GM23338 (cell line): Measurements from ENCODE around the gene ZBTB46. TPM values are rescaled to one million over a fixed set of nuclear protein-coding genes. Genes with fewer than 3 reads are reported as not detected.

ENCODE experiments used
- ATAC-seq: fragments of 200-7000 bp; cut with Tn5 transposase; 3 replicates; pipeline ENCODE4 v1.9.1; 2020
- DNase-seq: peaks from one replicate; pipeline ENCODE4 v3.0.0-alpha.2; 2015; ENCODE audit warnings: low spot score
- H2AFZ ChIP-seq: fragments of 200-600 bp; sonication (generic); 2 replicates; pipeline ENCODE4 v1.8.0; 2016; ENCODE audit warnings: antibody characterized with exemption, mild to moderate bottlenecking, moderate library complexity
- H3F3A ChIP-seq: fragments of 200-600 bp; sonication (generic); replicated peaks from 2 replicates; pipeline ENCODE4 v1.8.0; 2017; ENCODE audit warnings: antibody characterized with exemption, mixed run types, low read depth
- H3K27ac ChIP-seq: fragments of 200-600 bp; sonication (generic); 2 replicates; pipeline ENCODE4 v1.6.1; 2016; ENCODE audit warnings: low read depth
- H3K27me3 ChIP-seq: fragments of 200-600 bp; sonication (generic); 2 replicates; pipeline ENCODE4 v1.8.0; 2016; ENCODE audit warnings: mild to moderate bottlenecking, mixed run types, moderate library complexity; ENCODE audit not compliant: insufficient read depth
- H3K36me3 ChIP-seq: fragments of 200-600 bp; sonication (generic); 2 replicates; pipeline ENCODE4 v1.8.0; 2016; ENCODE audit warnings: mild to moderate bottlenecking; ENCODE audit not compliant: insufficient read depth
- H3K4me1 ChIP-seq: fragments of 200-600 bp; sonication (generic); 2 replicates; pipeline ENCODE4 v1.8.0; 2016; ENCODE audit warnings: mild to moderate bottlenecking, moderate library complexity; ENCODE audit not compliant: insufficient read depth
- H3K4me2 ChIP-seq: fragments of 200-600 bp; sonication (generic); 2 replicates; pipeline ENCODE4 v1.7.1; 2017; ENCODE audit warnings: mixed run types
- H3K4me3 ChIP-seq: fragments of 200-600 bp; sonication (generic); 2 replicates; pipeline ENCODE4 v1.6.1; 2016; ENCODE audit warnings: mixed run types
- H3K79me2 ChIP-seq: fragments of 200-600 bp; sonication (generic); replicated peaks from 2 replicates; pipeline ENCODE4 v1.8.0; 2017; ENCODE audit warnings: mild to moderate bottlenecking; ENCODE audit not compliant: insufficient read depth
- H3K9me2 ChIP-seq: fragments of 200-600 bp; sonication (generic); 2 replicates; pipeline ENCODE4 v1.8.0; 2017; ENCODE audit not compliant: insufficient read depth
- H4K20me1 ChIP-seq: fragments of 200-600 bp; sonication (generic); replicated peaks from 2 replicates; pipeline ENCODE4 v1.8.0; 2017; ENCODE audit warnings: mild to moderate bottlenecking; ENCODE audit not compliant: insufficient read depth
- H3K27ac Mint-ChIP-seq: 2 replicates; pipeline ENCODE4 v1.8.0; 2020; ENCODE audit warnings: inconsistent platforms, mild to moderate bottlenecking, moderate library complexity, mixed read lengths
- H3K27me3 Mint-ChIP-seq: 3 replicates; pipeline ENCODE4 v1.8.0; 2022; ENCODE audit warnings: low read depth, mild to moderate bottlenecking, moderate library complexity, mixed read lengths, inconsistent platforms; ENCODE audit not compliant: insufficient read depth, poor library complexity
- H3K36me3 Mint-ChIP-seq: 3 replicates; pipeline ENCODE4 v1.8.0; 2021; ENCODE audit warnings: low read depth, mild to moderate bottlenecking, inconsistent platforms, moderate library complexity, mixed read lengths
- H3K4me1 Mint-ChIP-seq: 3 replicates; pipeline ENCODE4 v1.8.0; 2020; ENCODE audit warnings: mild to moderate bottlenecking, inconsistent platforms, mixed read lengths
- H3K4me3 Mint-ChIP-seq: 3 replicates; pipeline ENCODE4 v1.8.0; 2021; ENCODE audit warnings: moderate library complexity, mild to moderate bottlenecking, inconsistent platforms, mixed read lengths
- H3K9me3 Mint-ChIP-seq: 3 replicates; pipeline ENCODE4 v1.8.0; 2020; ENCODE audit warnings: moderate library complexity, mild to moderate bottlenecking, inconsistent platforms, mixed read lengths
- CREB1 ChIP-seq: fragments of 250-450 bp; sonication (Bioruptor Pico); IDR thresholded peaks from 2 replicates; pipeline ENCODE4 v1.5.0; 2020; ENCODE audit warnings: low read depth, mild to moderate bottlenecking, moderate library complexity
- EZH2 ChIP-seq: fragments of 200-600 bp; sonication (generic); IDR thresholded peaks from one replicate; pipeline ENCODE4 v1.8.0; 2017; ENCODE audit warnings: antibody characterized with exemption, mild to moderate bottlenecking, low read depth; ENCODE audit not compliant: unreplicated experiment
- EZH2phosphoT487 ChIP-seq: fragments of 200-600 bp; sonication (generic); IDR thresholded peaks from one replicate; pipeline ENCODE4 v1.8.1; 2018; ENCODE audit warnings: antibody characterized with exemption; ENCODE audit not compliant: unreplicated experiment
- JUNB ChIP-seq: IDR thresholded peaks from one replicate; pipeline ENCODE4 v1.6.1; 2016; ENCODE audit warnings: antibody characterized with exemption; ENCODE audit not compliant: unreplicated experiment
- NANOG ChIP-seq: IDR thresholded peaks from 2 replicates; pipeline ENCODE4 v1.6.1; 2016; ENCODE audit warnings: antibody characterized with exemption, borderline replicate concordance
- POLR2AphosphoS5 ChIP-seq: IDR thresholded peaks from 2 replicates; pipeline ENCODE4 v1.6.1; 2016; ENCODE audit warnings: antibody characterized with exemption, low read depth
- STAT1 ChIP-seq: IDR thresholded peaks from one replicate; pipeline ENCODE4 v1.6.1; 2016; ENCODE audit warnings: antibody characterized with exemption; ENCODE audit not compliant: unreplicated experiment
- ZNF114 ChIP-seq: fragments of 250-450 bp; sonication (Bioruptor Pico); IDR thresholded peaks from 2 replicates; pipeline ENCODE4 v1.5.0; 2020; ENCODE audit warnings: mild to moderate bottlenecking, moderate library complexity
- ZNF331 ChIP-seq: fragments of 250-450 bp; sonication (Bioruptor Pico); IDR thresholded peaks from 2 replicates; pipeline ENCODE4 v1.5.0; 2020; ENCODE audit warnings: low read depth, mild to moderate bottlenecking, moderate library complexity
- polyA plus RNA-seq: library from polyadenylated mRNA; unstranded; fragments of >200 nt; fragmentation: Nextera tagmentation; extraction: Ambion mirVana; gene quantifications from 2 replicates; pipeline ENCODE4 v1.2.1, GENCODE V29; 2016
- total RNA-seq: library from RNA; depleted of rRNA; stranded (reverse); fragments of >200 nt; shearing (Covaris generic); gene quantifications from 2 replicates; pipeline ENCODE4 v1.2.3, GENCODE V29; 2014
- TF ChIP-seq, protein P1 (sequence below): IDR thresholded peaks from one replicate; pipeline ENCODE4 v1.6.1; 2018; ENCODE audit warnings: antibody characterized with exemption; ENCODE audit not compliant: unreplicated experiment
- TF ChIP-seq, protein P2 (sequence below): IDR thresholded peaks from 2 replicates; pipeline ENCODE4 v1.6.1; 2016; ENCODE audit warnings: antibody characterized with exemption
- TF ChIP-seq, protein P3 (sequence below), 2 experiments: fragments of 200-600 bp in 1 of 2; sonication (generic) in 1 of 2; conservative IDR thresholded peaks; 2 replicates each; pipeline versions ENCODE4 v1.5.1 to v1.6.1; 2016 to 2017; ENCODE audit warnings: antibody characterized with exemption in 2 of 2, low read depth in 2 of 2, mild to moderate bottlenecking in 2 of 2, moderate library complexity in 1 of 2
- TF ChIP-seq, protein P4 (sequence below): fragments of 250-450 bp; sonication (Bioruptor Pico); IDR thresholded peaks from 2 replicates; pipeline ENCODE4 v1.5.0; 2020; ENCODE audit warnings: mild to moderate bottlenecking, moderate library complexity

Gene ZBTB46
- total and polyA plus RNA-seq, 2 experiments from 2014 or later = 3.2 to 26.9 TPM

DNA sequence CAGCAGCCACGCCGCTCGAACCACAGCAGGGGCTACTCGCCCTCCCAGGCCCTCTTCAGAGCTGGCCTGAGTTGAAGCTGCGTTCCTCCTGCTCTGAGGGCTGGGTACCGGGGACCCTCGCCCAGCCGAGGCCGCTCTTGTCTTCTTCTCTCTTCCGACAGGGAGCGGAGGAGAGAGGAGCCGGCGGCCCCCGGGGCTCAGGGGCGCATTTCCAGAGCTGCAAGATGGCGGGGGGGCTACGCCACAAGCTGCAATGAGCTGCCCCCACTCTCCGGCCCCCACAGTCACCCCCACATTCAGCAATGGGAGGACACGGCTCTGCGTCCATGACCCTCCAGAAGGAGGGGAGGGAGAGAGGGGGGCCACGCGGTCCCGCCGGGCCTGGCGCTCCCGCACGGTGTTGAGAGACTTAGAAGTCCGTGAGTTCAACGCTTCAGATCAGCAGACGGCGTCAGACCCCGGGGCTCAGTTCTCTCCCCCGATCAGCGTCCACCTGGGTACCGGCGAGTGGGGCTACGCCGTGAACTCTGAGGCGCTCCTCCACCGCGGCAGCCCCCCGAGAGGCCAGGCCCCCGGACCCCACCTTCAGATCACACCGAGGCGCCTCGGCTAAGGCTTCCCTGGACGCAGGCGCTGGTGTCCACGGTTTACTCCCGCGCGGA, 59.9 kb downstream of the ZBTB46 start:
- DNase-seq (no peak), ATAC-seq (no peak)
- H4K20me1 ChIP-seq = no peaks in the 10 kb centered on the region
- peaks cover 17% of the 10 kb centered on the region; the same call in 1 of the 2 replicates for H3F3A ChIP-seq
- H3K36me3 Mint-ChIP-seq = peaks cover 10% of the 10 kb centered on the region; the same call in 1 of the 3 replicates
- H2AFZ ChIP-seq = no peak overlapping the region
- no peak overlapping the region for H3K27ac Mint-ChIP-seq
- peaks cover 2% of the 10 kb centered on the region; the same call in 1 of the 2 replicates for H3K4me1 ChIP-seq
- H3K27me3 Mint-ChIP-seq = peaks cover 14% of the 10 kb centered on the region
- H3K9me3 Mint-ChIP-seq = no peaks in the 10 kb centered on the region; the same call in 2 of the 3 replicates
- H3K27ac ChIP-seq = no peak overlapping the region
- no peak for TF ChIP-seq JUNB
- TF ChIP-seq CREB1 = no peak
- TF ChIP-seq, protein P1, sequence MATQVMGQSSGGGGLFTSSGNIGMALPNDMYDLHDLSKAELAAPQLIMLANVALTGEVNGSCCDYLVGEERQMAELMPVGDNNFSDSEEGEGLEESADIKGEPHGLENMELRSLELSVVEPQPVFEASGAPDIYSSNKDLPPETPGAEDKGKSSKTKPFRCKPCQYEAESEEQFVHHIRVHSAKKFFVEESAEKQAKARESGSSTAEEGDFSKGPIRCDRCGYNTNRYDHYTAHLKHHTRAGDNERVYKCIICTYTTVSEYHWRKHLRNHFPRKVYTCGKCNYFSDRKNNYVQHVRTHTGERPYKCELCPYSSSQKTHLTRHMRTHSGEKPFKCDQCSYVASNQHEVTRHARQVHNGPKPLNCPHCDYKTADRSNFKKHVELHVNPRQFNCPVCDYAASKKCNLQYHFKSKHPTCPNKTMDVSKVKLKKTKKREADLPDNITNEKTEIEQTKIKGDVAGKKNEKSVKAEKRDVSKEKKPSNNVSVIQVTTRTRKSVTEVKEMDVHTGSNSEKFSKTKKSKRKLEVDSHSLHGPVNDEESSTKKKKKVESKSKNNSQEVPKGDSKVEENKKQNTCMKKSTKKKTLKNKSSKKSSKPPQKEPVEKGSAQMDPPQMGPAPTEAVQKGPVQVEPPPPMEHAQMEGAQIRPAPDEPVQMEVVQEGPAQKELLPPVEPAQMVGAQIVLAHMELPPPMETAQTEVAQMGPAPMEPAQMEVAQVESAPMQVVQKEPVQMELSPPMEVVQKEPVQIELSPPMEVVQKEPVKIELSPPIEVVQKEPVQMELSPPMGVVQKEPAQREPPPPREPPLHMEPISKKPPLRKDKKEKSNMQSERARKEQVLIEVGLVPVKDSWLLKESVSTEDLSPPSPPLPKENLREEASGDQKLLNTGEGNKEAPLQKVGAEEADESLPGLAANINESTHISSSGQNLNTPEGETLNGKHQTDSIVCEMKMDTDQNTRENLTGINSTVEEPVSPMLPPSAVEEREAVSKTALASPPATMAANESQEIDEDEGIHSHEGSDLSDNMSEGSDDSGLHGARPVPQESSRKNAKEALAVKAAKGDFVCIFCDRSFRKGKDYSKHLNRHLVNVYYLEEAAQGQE = no peak
- TF ChIP-seq STAT1 = no peak
- no peak for TF ChIP-seq EZH2phosphoT487
- TF ChIP-seq, protein P2, sequence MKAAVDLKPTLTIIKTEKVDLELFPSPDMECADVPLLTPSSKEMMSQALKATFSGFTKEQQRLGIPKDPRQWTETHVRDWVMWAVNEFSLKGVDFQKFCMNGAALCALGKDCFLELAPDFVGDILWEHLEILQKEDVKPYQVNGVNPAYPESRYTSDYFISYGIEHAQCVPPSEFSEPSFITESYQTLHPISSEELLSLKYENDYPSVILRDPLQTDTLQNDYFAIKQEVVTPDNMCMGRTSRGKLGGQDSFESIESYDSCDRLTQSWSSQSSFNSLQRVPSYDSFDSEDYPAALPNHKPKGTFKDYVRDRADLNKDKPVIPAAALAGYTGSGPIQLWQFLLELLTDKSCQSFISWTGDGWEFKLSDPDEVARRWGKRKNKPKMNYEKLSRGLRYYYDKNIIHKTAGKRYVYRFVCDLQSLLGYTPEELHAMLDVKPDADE = no peak
- TF ChIP-seq POLR2AphosphoS5 = no peak
- no peak for TF ChIP-seq ZNF114 (CRISPR knock-in tag)
- TF ChIP-seq EZH2 = no peak
- TF ChIP-seq, protein P3, sequence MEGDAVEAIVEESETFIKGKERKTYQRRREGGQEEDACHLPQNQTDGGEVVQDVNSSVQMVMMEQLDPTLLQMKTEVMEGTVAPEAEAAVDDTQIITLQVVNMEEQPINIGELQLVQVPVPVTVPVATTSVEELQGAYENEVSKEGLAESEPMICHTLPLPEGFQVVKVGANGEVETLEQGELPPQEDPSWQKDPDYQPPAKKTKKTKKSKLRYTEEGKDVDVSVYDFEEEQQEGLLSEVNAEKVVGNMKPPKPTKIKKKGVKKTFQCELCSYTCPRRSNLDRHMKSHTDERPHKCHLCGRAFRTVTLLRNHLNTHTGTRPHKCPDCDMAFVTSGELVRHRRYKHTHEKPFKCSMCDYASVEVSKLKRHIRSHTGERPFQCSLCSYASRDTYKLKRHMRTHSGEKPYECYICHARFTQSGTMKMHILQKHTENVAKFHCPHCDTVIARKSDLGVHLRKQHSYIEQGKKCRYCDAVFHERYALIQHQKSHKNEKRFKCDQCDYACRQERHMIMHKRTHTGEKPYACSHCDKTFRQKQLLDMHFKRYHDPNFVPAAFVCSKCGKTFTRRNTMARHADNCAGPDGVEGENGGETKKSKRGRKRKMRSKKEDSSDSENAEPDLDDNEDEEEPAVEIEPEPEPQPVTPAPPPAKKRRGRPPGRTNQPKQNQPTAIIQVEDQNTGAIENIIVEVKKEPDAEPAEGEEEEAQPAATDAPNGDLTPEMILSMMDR (conservative IDR thresholded peaks at IDR 0.05; ENCODE audit: low read depth in 2 of 2) = no peak
- no peak for TF ChIP-seq NANOG
- TF ChIP-seq, protein P4, sequence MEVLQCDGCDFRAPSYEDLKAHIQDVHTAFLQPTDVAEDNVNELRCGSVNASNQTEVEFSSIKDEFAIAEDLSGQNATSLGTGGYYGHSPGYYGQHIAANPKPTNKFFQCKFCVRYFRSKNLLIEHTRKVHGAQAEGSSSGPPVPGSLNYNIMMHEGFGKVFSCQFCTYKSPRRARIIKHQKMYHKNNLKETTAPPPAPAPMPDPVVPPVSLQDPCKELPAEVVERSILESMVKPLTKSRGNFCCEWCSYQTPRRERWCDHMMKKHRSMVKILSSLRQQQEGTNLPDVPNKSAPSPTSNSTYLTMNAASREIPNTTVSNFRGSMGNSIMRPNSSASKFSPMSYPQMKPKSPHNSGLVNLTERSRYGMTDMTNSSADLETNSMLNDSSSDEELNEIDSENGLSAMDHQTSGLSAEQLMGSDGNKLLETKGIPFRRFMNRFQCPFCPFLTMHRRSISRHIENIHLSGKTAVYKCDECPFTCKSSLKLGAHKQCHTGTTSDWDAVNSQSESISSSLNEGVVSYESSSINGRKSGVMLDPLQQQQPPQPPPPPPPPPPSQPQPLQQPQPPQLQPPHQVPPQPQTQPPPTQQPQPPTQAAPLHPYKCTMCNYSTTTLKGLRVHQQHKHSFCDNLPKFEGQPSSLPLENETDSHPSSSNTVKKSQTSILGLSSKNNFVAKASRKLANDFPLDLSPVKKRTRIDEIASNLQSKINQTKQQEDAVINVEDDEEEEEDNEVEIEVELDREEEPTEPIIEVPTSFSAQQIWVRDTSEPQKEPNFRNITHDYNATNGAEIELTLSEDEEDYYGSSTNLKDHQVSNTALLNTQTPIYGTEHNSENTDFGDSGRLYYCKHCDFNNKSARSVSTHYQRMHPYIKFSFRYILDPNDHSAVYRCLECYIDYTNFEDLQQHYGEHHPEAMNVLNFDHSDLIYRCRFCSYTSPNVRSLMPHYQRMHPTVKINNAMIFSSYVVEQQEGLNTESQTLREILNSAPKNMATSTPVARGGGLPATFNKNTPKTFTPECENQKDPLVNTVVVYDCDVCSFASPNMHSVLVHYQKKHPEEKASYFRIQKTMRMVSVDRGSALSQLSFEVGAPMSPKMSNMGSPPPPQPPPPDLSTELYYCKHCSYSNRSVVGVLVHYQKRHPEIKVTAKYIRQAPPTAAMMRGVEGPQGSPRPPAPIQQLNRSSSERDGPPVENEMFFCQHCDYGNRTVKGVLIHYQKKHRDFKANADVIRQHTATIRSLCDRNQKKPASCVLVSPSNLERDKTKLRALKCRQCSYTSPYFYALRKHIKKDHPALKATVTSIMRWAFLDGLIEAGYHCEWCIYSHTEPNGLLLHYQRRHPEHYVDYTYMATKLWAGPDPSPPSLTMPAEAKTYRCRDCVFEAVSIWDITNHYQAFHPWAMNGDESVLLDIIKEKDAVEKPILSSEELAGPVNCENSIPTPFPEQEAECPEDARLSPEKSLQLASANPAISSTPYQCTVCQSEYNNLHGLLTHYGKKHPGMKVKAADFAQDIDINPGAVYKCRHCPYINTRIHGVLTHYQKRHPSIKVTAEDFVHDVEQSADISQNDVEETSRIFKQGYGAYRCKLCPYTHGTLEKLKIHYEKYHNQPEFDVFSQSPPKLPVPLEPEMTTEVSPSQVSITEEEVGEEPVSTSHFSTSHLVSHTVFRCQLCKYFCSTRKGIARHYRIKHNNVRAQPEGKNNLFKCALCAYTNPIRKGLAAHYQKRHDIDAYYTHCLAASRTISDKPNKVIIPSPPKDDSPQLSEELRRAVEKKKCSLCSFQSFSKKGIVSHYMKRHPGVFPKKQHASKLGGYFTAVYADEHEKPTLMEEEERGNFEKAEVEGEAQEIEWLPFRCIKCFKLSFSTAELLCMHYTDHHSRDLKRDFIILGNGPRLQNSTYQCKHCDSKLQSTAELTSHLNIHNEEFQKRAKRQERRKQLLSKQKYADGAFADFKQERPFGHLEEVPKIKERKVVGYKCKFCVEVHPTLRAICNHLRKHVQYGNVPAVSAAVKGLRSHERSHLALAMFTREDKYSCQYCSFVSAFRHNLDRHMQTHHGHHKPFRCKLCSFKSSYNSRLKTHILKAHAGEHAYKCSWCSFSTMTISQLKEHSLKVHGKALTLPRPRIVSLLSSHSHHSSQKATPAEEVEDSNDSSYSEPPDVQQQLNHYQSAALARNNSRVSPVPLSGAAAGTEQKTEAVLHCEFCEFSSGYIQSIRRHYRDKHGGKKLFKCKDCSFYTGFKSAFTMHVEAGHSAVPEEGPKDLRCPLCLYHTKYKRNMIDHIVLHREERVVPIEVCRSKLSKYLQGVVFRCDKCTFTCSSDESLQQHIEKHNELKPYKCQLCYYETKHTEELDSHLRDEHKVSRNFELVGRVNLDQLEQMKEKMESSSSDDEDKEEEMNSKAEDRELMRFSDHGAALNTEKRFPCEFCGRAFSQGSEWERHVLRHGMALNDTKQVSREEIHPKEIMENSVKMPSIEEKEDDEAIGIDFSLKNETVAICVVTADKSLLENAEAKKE = no peak
- TF ChIP-seq ZNF331 = no peak
- no peaks in the 10 kb centered on the region for H3K27me3 ChIP-seq
- no peaks in the 10 kb centered on the region for H3K9me2 ChIP-seq
- 0 out of 2 replicates have a peak, but pooled peaks cover 8% of the 10 kb centered on the region for H3K79me2 ChIP-seq
- H3K4me2 ChIP-seq = no peak overlapping the region
- H3K4me1 Mint-ChIP-seq = peaks cover 14% of the 10 kb centered on the region
- H3K36me3 ChIP-seq = no peaks in the 10 kb centered on the region
- H3K4me3 ChIP-seq = no peak overlapping the region
- no peak overlapping the region for H3K4me3 Mint-ChIP-seq
